ENCODE measurements around the gene PHF20.
"Not testable (repeated sequence)": the region's sequence is repeated elsewhere in the genome, so short reads cannot be mapped to it uniquely, and the experiment has no call there.

Gene PHF20

DNA sequence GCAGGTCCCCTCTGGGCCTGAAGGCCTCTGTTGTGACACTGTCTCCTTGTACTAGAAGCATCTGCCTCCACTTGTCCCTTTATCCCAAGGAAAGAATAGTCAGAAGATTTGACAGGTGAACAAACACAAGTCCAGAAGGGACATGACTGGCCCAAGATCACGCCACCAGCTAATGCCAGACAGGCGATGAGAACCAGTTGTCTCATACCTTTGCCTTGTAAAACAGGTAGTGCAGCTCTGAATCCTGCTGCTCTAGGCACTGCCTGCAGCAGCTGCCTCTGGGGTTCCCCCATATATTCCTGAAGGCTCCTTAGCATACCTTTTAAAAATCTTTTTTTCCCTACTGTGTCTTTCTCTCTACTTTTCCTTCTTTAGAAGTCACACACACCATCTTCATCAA lies 157.5 kb downstream of the PHF20 start:
- no peak for DNase-seq (ENCODE audit: low spot score)

DNA sequence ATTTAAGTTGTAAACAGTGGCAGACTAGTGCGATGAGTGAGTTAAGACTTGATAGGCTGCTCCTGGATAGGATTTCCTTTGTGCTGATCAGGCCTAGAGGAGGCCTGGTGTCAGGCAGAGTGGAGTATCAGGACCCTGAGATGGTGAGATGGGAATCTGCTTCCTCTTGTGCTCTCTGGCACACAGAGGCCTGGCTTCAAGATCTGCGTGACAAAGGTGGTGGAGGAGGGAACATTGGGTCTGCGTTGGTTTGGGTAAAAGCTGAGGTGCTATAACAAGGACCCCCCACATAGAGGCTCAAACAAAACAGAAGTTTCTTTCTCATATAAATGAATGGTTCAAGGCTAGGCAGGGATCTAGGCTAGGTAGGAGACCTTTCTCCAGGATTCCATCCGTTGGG lies 162.2 kb downstream of the PHF20 start:
- no peak for DNase-seq (ENCODE audit: low spot score)

DNA sequence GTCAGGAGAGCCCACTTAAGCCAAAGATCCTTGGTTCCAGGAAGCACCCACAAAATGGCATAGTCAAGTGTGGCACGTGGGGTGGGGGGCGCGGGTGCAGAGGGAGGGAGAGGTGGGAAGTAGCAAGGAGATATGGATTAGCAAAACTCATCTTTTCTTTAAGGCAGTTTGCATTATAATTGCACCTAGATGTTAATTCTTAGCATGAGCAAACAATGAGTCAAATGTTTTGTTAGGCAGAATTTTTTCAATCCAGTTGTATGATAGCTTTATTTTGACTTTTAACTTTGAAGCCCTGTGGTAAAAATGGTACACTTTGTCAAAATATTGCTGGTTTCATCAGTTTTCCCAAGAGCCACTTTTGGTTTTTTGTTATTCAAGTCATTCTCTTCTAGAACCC lies 167.4 kb downstream of the PHF20 start:
- no peak for DNase-seq (ENCODE audit: low spot score)

DNA sequence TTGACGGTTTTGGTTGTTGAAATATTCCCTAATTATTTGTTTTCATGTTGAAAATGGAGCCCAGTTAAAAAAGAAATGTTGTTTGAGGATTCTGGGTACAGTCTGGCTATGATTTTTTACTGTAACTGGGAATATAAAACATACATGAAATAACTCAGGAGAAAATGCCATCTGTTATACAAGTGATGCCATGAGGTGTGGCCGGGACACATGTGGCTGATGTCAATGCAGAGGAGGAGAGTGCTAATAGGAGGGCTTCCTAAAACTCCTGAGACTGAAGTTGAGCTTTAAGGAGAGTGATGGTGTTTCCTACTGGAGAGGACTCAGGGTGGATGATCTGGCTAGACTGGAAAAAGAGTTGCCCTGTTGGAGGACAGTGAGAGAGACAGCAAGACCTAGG lies 169.8 kb downstream of the PHF20 start:
- no peak for DNase-seq (ENCODE audit: low spot score)

DNA sequence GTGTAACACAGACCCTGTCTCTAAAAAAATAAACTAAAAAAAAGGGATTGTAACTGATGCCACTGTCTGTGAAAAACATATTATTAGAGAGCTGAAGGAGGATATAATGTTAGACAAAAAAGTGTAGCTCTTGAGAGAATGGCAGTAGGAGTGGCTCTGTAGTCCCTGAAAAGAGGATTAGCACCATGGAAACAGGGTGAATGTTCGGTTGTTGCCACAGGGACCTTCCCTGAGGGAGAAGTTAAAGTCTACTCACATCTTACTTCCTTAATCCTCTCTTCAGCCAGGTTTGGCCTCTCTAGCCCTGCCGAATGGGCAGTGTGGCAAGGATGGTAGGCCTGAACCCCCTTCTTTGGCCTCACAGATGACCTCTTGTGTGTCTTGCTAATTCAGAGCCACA lies 170.4 kb downstream of the PHF20 start:
- DNase-seq (ENCODE audit: low spot score): no peak

DNA sequence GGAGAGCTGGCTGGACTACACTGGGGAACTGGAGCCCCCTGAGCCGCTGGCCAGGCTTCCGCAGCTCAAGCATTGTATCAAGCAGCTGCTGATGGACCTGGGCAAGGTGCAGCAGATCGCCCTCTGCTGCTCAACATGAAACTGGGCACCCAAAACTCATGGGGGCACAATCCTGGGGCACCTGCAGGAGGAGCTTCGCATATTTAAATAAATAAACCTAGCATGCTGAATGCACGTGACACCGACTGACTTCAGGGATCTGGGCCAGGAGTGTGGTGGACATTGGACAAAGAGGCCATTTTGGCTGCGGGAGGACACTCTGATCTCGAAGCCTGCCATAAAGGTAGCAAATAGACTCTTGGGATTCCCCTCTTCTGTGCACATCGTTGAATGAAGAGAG lies 175.7 kb downstream of the PHF20 start:
- DNase-seq (ENCODE audit: low spot score): peak; percentile 27

DNA sequence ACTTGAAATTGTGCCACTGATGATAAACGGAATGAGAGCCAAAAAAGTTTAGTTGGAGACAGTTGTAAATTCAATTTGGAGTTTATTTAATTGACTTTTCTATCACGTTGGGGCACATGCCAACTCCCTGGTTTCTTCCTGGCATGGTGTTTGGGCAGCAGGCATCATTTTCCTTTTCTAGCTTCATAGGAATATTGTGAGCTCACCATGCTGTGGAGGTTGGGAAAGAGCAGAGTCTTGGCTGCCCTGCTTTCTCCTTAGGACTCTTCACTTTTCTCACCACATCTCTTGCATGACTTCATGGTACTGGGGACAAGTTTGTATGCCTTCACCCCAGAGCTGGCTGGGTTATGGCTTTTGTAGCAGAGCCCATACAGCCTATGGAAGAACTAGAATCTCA lies 176.1 kb downstream of the PHF20 start:
- no peak for DNase-seq (ENCODE audit: low spot score)

DNA sequence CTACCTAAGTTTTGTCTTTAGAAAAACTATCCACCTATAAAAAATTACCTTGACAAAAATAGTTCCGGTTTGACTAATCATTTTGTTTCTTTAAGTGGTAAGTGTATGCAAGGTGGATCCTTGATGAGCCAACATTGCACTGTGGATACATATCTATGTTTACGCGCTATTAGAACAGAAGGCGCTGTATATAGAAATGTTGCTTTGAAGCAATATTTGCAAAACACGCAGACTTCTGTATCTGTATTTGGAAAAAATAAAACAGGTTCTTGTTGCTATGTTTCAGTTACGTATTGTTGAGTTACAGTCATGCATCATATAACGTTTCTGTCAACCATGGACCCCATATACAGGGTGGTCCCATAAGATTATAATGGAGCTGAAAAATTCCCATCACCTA lies 178.3 kb downstream of the PHF20 start:
- DNase-seq (ENCODE audit: low spot score): no peak

DNA sequence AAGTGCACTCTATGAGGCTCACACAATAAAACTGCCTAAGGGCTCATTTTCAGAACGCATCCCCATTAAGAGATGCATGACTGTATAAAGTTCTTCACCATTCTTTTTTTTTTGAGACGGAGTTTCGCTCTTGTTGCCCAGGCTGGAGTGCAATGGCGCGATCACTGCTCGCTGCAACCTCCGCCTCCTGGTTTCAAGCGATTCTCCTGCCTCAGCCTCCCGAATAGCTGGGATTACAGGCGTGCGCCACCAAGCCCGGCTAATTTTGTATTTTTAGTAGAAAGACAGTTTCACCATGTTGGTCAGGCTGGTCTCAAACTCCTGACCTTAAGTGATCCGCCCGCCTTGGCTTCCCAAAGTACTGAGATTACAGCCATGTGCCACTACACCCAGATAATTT lies 180.3 kb downstream of the PHF20 start:
- not testable (repeated sequence) for DNase-seq (ENCODE audit: low spot score)

DNA sequence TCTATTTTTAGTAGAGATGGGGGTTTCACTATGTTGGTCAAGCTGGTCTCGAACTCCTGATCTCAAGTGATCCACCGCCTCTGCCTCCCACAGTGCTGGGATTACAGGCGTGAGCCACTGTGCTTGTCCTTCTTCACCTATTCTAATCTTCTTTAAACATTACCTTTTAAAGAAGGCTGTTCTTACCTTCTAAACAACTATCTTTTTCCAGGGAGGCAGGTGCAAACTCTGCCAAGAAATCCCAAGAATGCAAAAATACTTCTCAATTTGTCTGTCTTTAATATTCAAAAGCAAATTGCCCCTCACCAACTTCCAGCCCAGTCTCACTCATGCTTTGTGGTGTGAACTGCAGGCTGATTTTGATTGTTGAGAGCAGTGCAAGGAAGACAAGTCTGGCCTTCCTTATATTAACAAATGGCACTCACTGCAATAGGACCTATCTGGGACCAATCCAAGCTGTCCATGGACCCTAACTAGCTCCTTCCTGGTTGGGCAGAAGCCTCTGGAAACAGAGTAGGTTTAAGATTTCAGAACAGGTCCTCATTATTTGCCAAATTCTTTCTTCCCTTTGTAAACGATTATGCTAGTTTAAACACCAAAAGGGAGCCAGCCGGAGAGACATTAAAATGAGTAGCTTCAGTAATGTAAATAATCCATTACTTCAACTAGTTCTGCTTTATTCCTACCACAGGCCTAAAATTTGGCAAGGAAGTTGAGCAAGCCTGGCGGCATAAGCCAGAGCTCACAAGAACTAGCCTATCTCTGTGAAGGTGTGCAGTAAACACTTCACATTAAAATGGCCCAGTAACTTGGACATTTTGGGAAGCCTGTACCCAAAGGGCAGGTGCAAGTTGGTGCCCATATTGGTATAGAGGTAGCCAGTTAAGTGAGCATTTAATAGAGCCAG lies 180.9 kb downstream of the PHF20 start:
- peak; percentile 17 for DNase-seq (ENCODE audit: low spot score)

DNA sequence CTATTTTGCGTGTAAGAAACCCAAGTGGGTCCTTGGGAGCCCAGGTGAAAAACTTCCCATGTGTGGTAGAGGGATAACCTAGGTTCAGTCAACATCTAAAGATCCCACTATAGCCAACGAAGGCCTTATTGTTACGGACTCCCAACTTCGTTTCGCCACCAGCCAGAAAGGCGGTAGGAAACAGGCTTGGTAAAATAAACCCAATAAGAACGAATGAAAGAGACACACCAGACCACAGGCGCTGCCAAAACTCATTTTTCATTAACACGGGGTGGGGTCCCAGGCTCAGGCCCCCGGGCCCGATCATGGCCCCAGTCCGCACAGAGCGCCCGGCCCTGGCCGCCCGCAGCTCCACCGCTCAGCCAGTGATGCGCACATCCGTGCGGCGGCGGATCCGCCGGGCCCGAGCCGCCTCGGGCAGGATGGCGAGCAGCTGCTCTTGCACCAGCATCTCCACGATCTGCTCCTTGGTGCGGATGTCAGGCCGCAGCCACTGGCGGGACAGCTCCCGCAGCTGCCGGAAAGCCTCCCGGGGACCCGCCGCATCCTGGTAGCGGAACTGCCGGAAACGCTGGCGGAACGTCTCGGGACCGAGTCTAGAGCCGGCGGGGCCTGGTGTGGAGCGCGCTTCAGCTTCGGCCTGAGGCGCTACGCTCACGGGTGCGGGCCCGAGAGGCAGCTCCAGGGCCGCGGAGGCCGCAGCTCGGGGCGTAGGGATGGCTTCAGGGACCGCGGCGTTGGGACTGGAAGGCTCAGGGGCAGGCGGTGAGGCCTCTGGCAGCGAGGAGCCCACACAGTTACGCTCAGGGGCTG lies 181.8 kb downstream of the PHF20 start:
- peak; percentile 62 for DNase-seq (ENCODE audit: low spot score)

DNA sequence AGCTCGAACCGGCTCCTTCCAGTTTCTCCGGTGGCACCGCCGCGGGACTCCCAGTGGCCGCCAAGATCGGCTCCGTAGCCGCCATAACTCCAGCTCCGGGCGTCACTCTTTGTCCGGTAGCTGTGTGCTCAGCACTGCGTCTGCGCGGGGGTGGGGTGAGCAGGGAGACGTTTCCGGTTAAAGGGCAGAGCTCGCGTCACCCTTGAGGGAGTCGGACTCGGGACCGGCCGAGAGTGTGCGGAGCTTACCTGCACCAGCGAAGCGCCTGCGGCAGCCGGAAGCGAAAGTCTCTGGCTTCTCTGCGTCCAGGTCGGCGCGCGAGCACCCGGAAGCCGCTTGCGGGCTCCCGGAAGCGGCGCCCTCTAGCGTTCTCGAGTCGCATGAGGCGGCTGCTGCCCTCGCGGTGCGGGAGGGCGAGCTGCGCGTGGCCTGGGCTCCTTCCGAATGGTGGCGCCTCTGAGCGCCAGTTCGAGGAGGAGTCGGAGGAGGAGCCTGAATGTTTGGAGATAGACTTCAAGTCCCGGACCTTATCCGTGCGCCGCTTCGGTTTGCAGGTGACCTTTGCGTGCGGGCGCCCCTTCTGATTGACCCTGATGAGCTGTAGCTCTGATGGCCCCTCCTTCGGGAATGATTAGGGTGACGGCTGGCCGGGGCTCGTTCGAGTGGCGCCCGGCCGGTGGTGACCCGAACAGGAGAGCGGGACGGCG lies 182.5 kb downstream of the PHF20 start, which contains the start of gene SCAND1:
Gene SCAND1 (minus strand): TSS at position 303 of the 707 bp plus-strand sequence. CDS start 218 bp downstream, at position 85.
- DNase-seq (ENCODE audit: low spot score): peak; percentile 97

DNA sequence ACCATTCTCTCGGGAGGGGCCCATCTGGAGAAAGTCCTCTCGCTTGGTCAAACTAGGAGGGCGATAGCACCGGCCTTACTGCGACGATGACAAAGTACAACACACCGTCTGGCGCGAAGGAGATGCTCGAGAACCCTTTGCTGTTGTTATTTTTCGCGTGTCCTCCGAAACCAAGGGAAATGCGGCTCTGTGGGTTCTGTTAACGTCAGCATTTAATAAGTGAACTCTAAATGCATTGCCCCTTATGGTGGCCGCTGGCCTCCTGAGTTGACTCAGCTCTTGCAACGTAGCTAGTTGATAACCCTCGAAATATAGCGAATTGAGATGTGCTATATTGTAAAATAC lies 183.1 kb downstream of the PHF20 start:
- no peak for DNase-seq (ENCODE audit: low spot score)

DNA sequence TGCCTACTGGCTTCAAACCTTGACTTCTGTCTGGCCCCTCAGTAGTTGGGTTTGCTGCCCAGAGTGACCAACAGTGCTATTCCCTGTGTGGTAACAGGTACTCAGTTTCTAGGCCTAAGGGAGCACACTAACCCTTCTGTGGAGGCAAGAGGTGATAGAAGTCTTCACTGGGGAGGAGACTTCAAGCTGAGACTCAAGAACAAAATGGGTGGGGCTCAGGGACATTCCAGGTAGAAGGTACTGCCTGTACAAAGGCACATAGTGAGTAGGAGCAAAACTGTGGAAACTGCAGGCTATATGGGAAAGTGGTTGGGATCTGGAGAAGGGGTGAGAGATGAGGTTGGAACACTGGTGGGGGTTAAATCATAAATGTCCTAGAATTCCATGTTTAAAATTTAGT lies 184.8 kb downstream of the PHF20 start:
- DNase-seq (ENCODE audit: low spot score): no peak

DNA sequence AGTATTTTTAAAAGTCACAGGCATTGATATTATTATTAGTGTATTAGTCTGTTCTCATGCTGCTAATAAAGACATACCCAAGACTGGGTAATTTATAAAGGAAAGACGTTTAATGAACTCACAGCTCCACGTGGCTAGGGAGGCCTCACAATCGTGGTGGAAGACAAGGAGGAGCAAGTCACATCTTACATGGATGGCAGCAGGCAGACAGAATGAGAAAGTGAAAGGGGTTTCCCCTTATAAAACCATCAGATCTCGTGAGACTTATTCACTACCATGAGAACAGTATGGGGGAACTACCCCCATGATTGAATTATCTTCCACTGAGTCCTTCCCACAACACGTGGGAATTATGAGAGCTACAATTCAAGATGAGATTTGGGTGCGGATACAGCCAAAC lies 187.5 kb downstream of the PHF20 start:
- not testable (repeated sequence) for DNase-seq (ENCODE audit: low spot score)

DNA sequence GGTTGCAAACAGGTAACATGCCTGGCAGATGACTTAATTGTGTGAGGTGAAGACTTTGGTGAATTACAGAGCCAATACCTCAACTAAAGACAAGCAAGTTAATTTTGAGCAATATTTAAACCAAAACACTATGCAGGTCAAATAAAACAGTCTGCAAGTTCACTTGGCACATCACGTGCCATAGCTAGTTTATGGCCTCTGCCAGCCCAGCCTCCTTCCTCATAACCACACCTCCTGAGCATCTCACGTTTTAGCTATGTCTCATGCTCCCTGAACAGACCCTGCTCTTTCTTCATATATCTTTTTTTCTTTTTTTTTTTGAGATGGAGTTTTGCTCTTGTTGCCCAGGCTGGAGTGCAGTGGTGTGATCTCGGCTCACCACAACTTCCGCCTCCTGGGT lies 192.1 kb downstream of the PHF20 start:
- no peak for DNase-seq (ENCODE audit: low spot score)

DNA sequence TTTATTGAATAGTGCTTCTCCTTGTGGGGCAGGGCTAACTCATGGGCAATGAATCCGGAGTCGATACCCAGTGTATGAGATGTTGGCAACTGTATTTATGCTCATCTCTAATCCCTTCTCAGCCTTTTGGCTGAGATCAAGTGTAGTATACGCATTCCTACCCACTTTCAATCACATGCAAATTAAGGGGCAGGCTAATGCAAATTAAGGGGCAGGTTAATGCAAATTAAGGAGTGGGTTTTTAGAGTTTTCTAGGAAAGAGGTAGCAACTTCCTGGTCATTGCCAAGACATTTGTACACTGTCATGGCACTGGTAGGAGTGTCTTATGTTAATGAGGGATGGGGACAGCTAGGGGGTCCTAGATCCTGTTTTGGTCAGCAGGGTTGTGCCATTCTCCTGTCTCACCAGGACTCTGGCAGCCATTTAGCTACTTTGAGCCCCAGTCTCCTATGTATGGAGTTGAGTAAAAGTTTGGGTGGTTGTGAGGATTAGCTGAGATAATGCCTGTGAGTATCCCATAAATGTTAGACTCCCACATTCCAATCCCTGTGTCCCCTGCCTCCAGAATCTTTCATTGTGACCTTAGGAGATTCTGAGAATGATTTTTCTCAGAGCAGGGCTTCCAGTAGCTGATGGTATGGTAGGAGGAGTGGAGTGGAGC lies 196.3 kb downstream of the PHF20 start, which contains the start of gene CNBD2:
Gene CNBD2 (plus strand): TSS at position 612 of the 662 bp plus-strand sequence. CDS start 173 bp downstream, outside the sequence.
- DNase-seq (ENCODE audit: low spot score): no peak

DNA sequence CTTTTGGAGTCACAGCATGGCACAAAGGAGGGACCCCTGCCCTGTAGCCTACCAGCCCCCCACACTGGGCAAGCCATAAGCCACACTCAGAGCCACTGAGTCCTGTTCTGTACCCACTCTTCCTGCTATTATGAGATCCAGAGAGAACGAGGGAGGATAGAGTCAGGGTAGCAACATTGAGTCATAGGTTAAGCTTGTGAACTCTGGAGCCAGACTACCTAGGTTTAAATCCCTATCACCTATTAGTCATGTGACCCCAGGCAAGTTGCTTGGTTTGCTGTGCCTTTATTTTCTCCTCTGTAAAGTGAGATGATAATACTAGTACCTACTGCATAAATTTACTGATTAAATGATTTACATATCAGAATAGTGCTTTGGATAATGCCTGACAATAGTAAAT lies 197.1 kb downstream of the PHF20 start:
- no peak for DNase-seq (ENCODE audit: low spot score)

DNA sequence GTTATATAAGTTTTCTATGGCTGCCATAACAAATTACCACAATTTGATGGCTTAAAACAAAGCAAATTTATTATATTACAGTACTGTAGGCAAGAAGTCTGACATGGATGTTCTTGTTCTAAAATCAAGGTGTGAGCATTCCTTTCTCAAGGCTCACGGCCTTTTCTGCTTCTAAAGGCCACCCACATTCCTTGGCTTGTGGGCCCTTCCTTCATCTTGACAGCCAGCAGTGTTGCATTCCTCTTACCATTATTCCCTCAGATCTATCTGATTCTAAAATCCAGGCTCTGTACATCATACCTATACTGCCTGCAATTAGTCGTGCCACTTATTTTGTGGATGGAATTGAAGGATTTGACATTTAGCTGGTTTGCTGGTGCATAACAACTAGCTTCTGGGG lies 200.2 kb downstream of the PHF20 start:
- DNase-seq (ENCODE audit: low spot score): no peak

DNA sequence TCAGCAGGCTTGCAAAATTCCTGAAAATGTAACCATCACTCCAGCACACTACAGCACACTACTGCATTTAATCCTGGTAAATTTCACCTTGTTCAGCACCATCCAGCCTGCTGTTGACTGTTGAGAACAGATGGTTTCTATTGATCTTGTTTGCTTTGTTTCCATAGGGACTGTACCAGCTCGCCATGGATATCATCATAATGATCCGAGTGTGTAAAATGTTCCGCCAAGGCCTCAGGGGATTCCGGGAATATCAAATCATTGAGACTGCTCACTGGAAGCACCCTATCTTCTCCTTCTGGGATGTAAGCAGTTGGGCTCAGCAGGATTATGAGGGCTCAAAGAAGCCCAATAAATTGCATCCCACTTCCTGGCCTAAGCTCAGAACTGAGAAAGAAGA lies 200.6 kb downstream of the PHF20 start:
- DNase-seq (ENCODE audit: low spot score): no peak

DNA sequence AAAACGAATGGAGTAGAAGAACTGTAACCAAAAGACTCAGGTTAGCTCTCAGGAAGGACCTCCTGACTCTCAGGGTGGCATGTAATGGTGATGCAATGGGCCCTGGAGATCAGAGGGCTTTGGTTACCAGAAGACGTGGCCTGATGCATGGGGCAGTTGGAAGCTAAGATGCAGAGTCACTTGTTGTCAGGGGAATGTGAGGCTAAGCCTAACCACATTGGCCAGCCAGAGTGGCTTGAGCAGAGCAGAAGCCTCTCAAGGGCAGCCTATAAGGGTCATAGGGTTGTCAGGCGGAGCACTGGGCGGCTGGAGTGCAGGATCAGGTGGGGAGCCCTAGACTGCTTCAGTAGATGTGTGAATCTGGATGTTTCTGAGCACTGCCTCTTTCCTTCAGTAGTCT lies 202.4 kb downstream of the PHF20 start:
- no peak for DNase-seq (ENCODE audit: low spot score)
